ENCODE results near the gene CNTNAP1. TPM values are rescaled to one million over a fixed set of nuclear protein-coding genes. Genes with fewer than 3 reads are reported as not detected.

CNTNAP1 gene
- total RNA-seq, 1 experiment from 2014 or later: 7.7 TPM

GRCh38 chr17:42684929-42685556 lies 2.7 kb downstream of the CNTNAP1 start:
- Histone ChIP-seq H3K14ac (ENCODE audit: insufficient read depth, low read length) (no peak overlapping the region), H3T11ph (ENCODE audit: low read length) (no peak overlapping the region), H3K79me2 (ENCODE audit: insufficient read depth, low read length) (no peaks in the 10 kb centered on the region), H3K18ac (ENCODE audit: insufficient read length, low read depth, low read length) (no peak overlapping the region), H4K8ac (replicated peaks; ENCODE audit: insufficient read length, low read depth, low read length) (no peak overlapping the region), H3K79me1 (ENCODE audit: insufficient read depth, low read depth, low read length, poor library complexity, severe bottlenecking) (no peaks in the 10 kb centered on the region), H3K4ac (ENCODE audit: low read depth, low read length) (no peak overlapping the region), H2BK120ac (ENCODE audit: low read depth, low read length, poor library complexity, severe bottlenecking) (no peak overlapping the region), H3K9ac (ENCODE audit: extremely low read depth, insufficient read length, low read length) (no peak overlapping the region), H2BK5ac (ENCODE audit: insufficient read length, low read length) (no peak overlapping the region), H4K5ac (ENCODE audit: insufficient read length, low read depth, low read length) (no peak overlapping the region), H3K4me1 (ENCODE audit: insufficient read depth, low read length) (peaks cover 3% of the 10 kb centered on the region; the same call in 1 of the 2 replicates), H2AFZ (ENCODE audit: low read length) (no peak overlapping the region), H3K27me3 (ENCODE audit: insufficient read depth, low read length) (no peaks in the 10 kb centered on the region; the same call in 1 of the 2 replicates), H3K9me3 (ENCODE audit: control insufficient read depth, low read depth, low read length) (no peaks in the 10 kb centered on the region), H2BK20ac (ENCODE audit: low read depth, low read length, poor library complexity, severe bottlenecking) (no peak overlapping the region), H3K23me2 (ENCODE audit: insufficient read length, low read depth, low read length, poor library complexity, severe bottlenecking) (peaks cover 11% of the 10 kb centered on the region), H3K27ac (ENCODE audit: insufficient read length, low read depth, low read length) (no peak overlapping the region), H2BK12ac (ENCODE audit: insufficient read length, low read depth, low read length) (no peak overlapping the region), H3K4me2 (ENCODE audit: insufficient read depth, insufficient read length, low read length) (no peak overlapping the region), H2BK15ac (ENCODE audit: low read depth, low read length) (no peak overlapping the region), H3K23ac (ENCODE audit: insufficient read length, low read depth, low read length) (no peak overlapping the region), H2AK5ac (ENCODE audit: insufficient read length, low read length) (no peak overlapping the region), H4K20me1 (ENCODE audit: control insufficient read depth, insufficient read depth, insufficient read length) (no peaks in the 10 kb centered on the region), H4K91ac (ENCODE audit: insufficient read length, low read depth, low read length) (no peak overlapping the region), H3K56ac (ENCODE audit: insufficient read length, low read depth, low read length) (no peak overlapping the region)
- Mint-ChIP-seq H3K4me3 (peak overlapping the region in 1 of 2 experiments; percentile 4; a peak in 1 of 5 replicates), H3K4me1 (peaks cover 25 to 43% of the 10 kb centered on the region in 2 experiments), H3K27ac (no peak overlapping the region), H3K9me3 (no peaks in the 10 kb centered on the region; a peak in 2 of 5 replicates), H3K36me3 (ENCODE audit: insufficient read depth in 1 of 3, low read depth in 3 of 3) (peaks cover 15 to 30% (median 16%) of the 10 kb centered on the region in 3 experiments), H3K27me3 (ENCODE audit: low read depth) (peaks cover 43% of the 10 kb centered on the region)
- peak; percentile 31 for DNase-seq
- WGBS (ENCODE audit: extremely low coverage, insufficient read length, low lambda C conversion rate): no CpG with 5 or more reads among the region's 50 CpGs
- TF ChIP-seq CTCF (conservative IDR thresholded peaks at IDR 0.05): no peak

Measured in H9 (cell line).